IMR-90 (cell line): ENCODE data around the gene DKK3.

Experiments
- BHLHE40 ChIP-seq: fragments of 150-350 bp; IDR thresholded peaks from 2 replicates; pipeline ENCODE4 v1.6.1; 2016; ENCODE audit warnings: mild to moderate bottlenecking, low read depth, low read length
- CEBPB ChIP-seq: IDR thresholded peaks from 2 replicates; pipeline ENCODE4 v1.6.1; 2012; ENCODE audit warnings: low read depth, low read length, improper control_type of control experiment
- CTCF ChIP-seq: conservative IDR thresholded peaks from 2 replicates; pipeline ENCODE4 v1.5.1; 2012; ENCODE audit warnings: mild to moderate bottlenecking, low read depth, low read length, improper control_type of control experiment
- MAZ ChIP-seq: IDR thresholded peaks from 2 replicates; pipeline ENCODE4 v1.6.1; 2012; ENCODE audit warnings: low read depth, mild to moderate bottlenecking, low read length, improper control_type of control experiment, moderate library complexity, borderline replicate concordance
- MXI1 ChIP-seq: IDR thresholded peaks from 2 replicates; pipeline ENCODE4 v1.6.1; 2012; ENCODE audit warnings: low read depth, mild to moderate bottlenecking, low read length, moderate library complexity, borderline replicate concordance
- NFE2L2 ChIP-seq: fragments of 150-350 bp; IDR thresholded peaks from 2 replicates; pipeline ENCODE4 v1.6.1; 2016; ENCODE audit warnings: low read depth, mild to moderate bottlenecking, low read length
- POLR2A ChIP-seq: IDR thresholded peaks from 2 replicates; pipeline ENCODE4 v1.6.1; 2012; ENCODE audit warnings: mild to moderate bottlenecking, low read depth, low read length
- RAD21 ChIP-seq: IDR thresholded peaks from 2 replicates; pipeline ENCODE4 v1.6.1; 2012; ENCODE audit warnings: low read length, improper control_type of control experiment
- RCOR1 ChIP-seq: IDR thresholded peaks from 2 replicates; pipeline ENCODE4 v1.6.1; 2012; ENCODE audit warnings: mild to moderate bottlenecking, low read length, improper control_type of control experiment; ENCODE audit not compliant: insufficient replicate concordance
- RFX5 ChIP-seq: IDR thresholded peaks from 2 replicates; pipeline ENCODE4 v1.8.0; 2012; ENCODE audit warnings: low read depth, mild to moderate bottlenecking, low read length, moderate library complexity
- SMC3 ChIP-seq: fragments of 150-350 bp; IDR thresholded peaks from 2 replicates; pipeline ENCODE4 v1.6.1; 2016; ENCODE audit warnings: low read depth, mild to moderate bottlenecking, antibody characterized with exemption, low read length, moderate library complexity
- USF2 ChIP-seq: fragments of 150-350 bp; IDR thresholded peaks from 2 replicates; pipeline ENCODE4 v1.6.1; 2017; ENCODE audit warnings: mild to moderate bottlenecking, antibody characterized with exemption, low read length, low read depth

GRCh38 chr11:12001186-12001585 lies 7.2 kb downstream of the DKK3 start:
- TF ChIP-seq CTCF: no peak
- no peak for TF ChIP-seq RAD21
- no peak for TF ChIP-seq USF2
- TF ChIP-seq POLR2A: no peak
- TF ChIP-seq MAZ: no peak
- TF ChIP-seq RFX5: no peak
- no peak for TF ChIP-seq MXI1
- no peak for TF ChIP-seq CEBPB
- TF ChIP-seq NFE2L2: no peak
- no peak for TF ChIP-seq SMC3
- no peak for TF ChIP-seq RCOR1
- TF ChIP-seq BHLHE40: no peak
